HAP-1 (cell line): Measurements from ENCODE around the gene TIGD1.

Experiments
- DNase-seq, 2 experiments: peaks; one replicate each; pipeline ENCODE4 v3.0.0-alpha.2; 2016 to 2020; ENCODE audit warnings: low spot score in 2 of 2
- H3K27me3 ChIP-seq: fragments of 250-450 bp; sonication (Bioruptor Pico); 2 replicates; pipeline ENCODE4 v1.5.1; 2020; ENCODE audit warnings: low read depth, mild to moderate bottlenecking, moderate library complexity
- H3K36me3 ChIP-seq: fragments of 250-450 bp; sonication (Bioruptor Pico); replicated peaks from 2 replicates; pipeline ENCODE4 v1.5.1; 2020; ENCODE audit warnings: mild to moderate bottlenecking
- H3K4me1 ChIP-seq: fragments of 250-450 bp; sonication (Bioruptor Pico); 2 replicates; pipeline ENCODE4 v1.5.1; 2020; ENCODE audit warnings: mild to moderate bottlenecking
- H3K4me3 ChIP-seq: fragments of 250-450 bp; sonication (Bioruptor Pico); 2 replicates; pipeline ENCODE4 v1.5.1; 2020; ENCODE audit warnings: mild to moderate bottlenecking, moderate library complexity
- H3K9me3 ChIP-seq: fragments of 250-450 bp; sonication (Bioruptor Pico); 2 replicates; pipeline ENCODE4 v1.5.1; 2020; ENCODE audit warnings: mild to moderate bottlenecking, moderate library complexity
- in situ Hi-C: fragments of 300-500 bp; cut with MboI; formaldehyde crosslinking; loops from 3 replicates; pipeline ENCODE4 v1.14.3; 2020; ENCODE audit warnings: low sequenced_read_pairs, inconsistent platforms, mixed read lengths

TIGD1 gene

GRCh38 chr2:232550354-232551249, at the start of gene TIGD1, which contains the start of gene EIF4E2:
TIGD1 (minus strand) TSS chr2:232550557; CDS start chr2:232549882, 675 bp downstream.
EIF4E2 (plus strand) TSS chr2:232550689; CDS start chr2:232550725, 36 bp downstream.
- Histone ChIP-seq H3K4me1 (peaks cover 11% of the 10 kb centered on the region), H3K4me3 (peak within 1 kb of the TSS; percentile 93), H3K27me3 (no peaks in the 10 kb centered on the region), H3K36me3 (peaks cover 27% of the 10 kb centered on the region), H3K9me3 (peaks cover 3% of the 10 kb centered on the region; the same call in 1 of the 2 replicates)
- in situ Hi-C loops = no loop called here
- peak; percentile 85 to 95 for DNase-seq

- in situ Hi-C loops = no loop called here
- no peak for DNase-seq
- Histone ChIP-seq H3K4me3 (no peak overlapping the region), H3K36me3 (no peaks in the 10 kb centered on the region), H3K9me3 (no peaks in the 10 kb centered on the region), H3K4me1 (no peaks in the 10 kb centered on the region), H3K27me3 (no peaks in the 10 kb centered on the region)
Measured at GRCh38 chr2:232598293-232598692, 47.9 kb upstream of the TIGD1 start.

- Histone ChIP-seq H3K4me1 (no peaks in the 10 kb centered on the region), H3K9me3 (no peaks in the 10 kb centered on the region), H3K36me3 (no peaks in the 10 kb centered on the region), H3K4me3 (no peak overlapping the region), H3K27me3 (no peaks in the 10 kb centered on the region)
- DNase-seq = no peak
- in situ Hi-C loops = no loop called here
Measured at GRCh38 chr2:232597362-232598079, 47.2 kb upstream of the TIGD1 start.

- no peaks in the 10 kb centered on the region for H3K36me3 ChIP-seq
- no peak overlapping the region for H3K4me3 ChIP-seq
- DNase-seq = no peak
- no peaks in the 10 kb centered on the region for H3K27me3 ChIP-seq
- in situ Hi-C loops = no loop called here
- H3K4me1 ChIP-seq = peaks cover 9% of the 10 kb centered on the region
- H3K9me3 ChIP-seq = no peaks in the 10 kb centered on the region
Measured at GRCh38 chr2:232593982-232594381, 43.6 kb upstream of the TIGD1 start.

GRCh38 chr2:232592772-232593395, 42.5 kb upstream of the TIGD1 start:
- Histone ChIP-seq H3K4me3 (no peak overlapping the region), H3K4me1 (peaks cover 9% of the 10 kb centered on the region), H3K36me3 (no peaks in the 10 kb centered on the region), H3K27me3 (no peaks in the 10 kb centered on the region), H3K9me3 (no peaks in the 10 kb centered on the region)
- in situ Hi-C loops = no loop called here
- no peak for DNase-seq

- in situ Hi-C loops = no loop called here
- Histone ChIP-seq H3K4me3 (no peak overlapping the region), H3K4me1 (peaks cover 9% of the 10 kb centered on the region), H3K27me3 (no peaks in the 10 kb centered on the region), H3K36me3 (no peaks in the 10 kb centered on the region), H3K9me3 (no peaks in the 10 kb centered on the region)
- DNase-seq = no peak
Measured at GRCh38 chr2:232588680-232589585, 38.6 kb upstream of the TIGD1 start.

- Histone ChIP-seq H3K4me3 (no peak overlapping the region), H3K4me1 (peaks cover 9% of the 10 kb centered on the region), H3K9me3 (no peaks in the 10 kb centered on the region), H3K27me3 (no peaks in the 10 kb centered on the region), H3K36me3 (no peaks in the 10 kb centered on the region)
- in situ Hi-C loops = no loop called here
- no peak for DNase-seq
Measured at GRCh38 chr2:232588031-232588430, 37.7 kb upstream of the TIGD1 start.

GRCh38 chr2:232587512-232587911, 37.2 kb upstream of the TIGD1 start:
- Histone ChIP-seq H3K4me1 (peaks cover 9% of the 10 kb centered on the region), H3K9me3 (no peaks in the 10 kb centered on the region), H3K27me3 (no peaks in the 10 kb centered on the region), H3K36me3 (no peaks in the 10 kb centered on the region), H3K4me3 (no peak overlapping the region)
- in situ Hi-C loops = no loop called here
- DNase-seq = no peak

GRCh38 chr2:232586943-232587505, 36.7 kb upstream of the TIGD1 start:
- Histone ChIP-seq H3K4me3 (no peak overlapping the region), H3K4me1 (peaks cover 9% of the 10 kb centered on the region), H3K27me3 (no peaks in the 10 kb centered on the region), H3K36me3 (no peaks in the 10 kb centered on the region), H3K9me3 (no peaks in the 10 kb centered on the region)
- in situ Hi-C loops = no loop called here
- DNase-seq = no peak

GRCh38 chr2:232584238-232584637, 33.9 kb upstream of the TIGD1 start:
- H3K27me3 ChIP-seq = no peaks in the 10 kb centered on the region
- DNase-seq = no peak
- no peak overlapping the region for H3K4me3 ChIP-seq
- in situ Hi-C loops = no loop called here
- H3K9me3 ChIP-seq = no peaks in the 10 kb centered on the region
- no peaks in the 10 kb centered on the region for H3K4me1 ChIP-seq
- peaks cover 10% of the 10 kb centered on the region; the same call in 1 of the 2 replicates for H3K36me3 ChIP-seq

GRCh38 chr2:232581725-232582124, 31.4 kb upstream of the TIGD1 start:
- H3K4me1 ChIP-seq = no peaks in the 10 kb centered on the region
- no peaks in the 10 kb centered on the region for H3K27me3 ChIP-seq
- H3K36me3 ChIP-seq = peaks cover 10% of the 10 kb centered on the region; the same call in 1 of the 2 replicates
- H3K9me3 ChIP-seq = no peaks in the 10 kb centered on the region
- H3K4me3 ChIP-seq = no peak overlapping the region
- in situ Hi-C loops = no loop called here
- DNase-seq = no peak

GRCh38 chr2:232580648-232580981, 30.3 kb upstream of the TIGD1 start:
- H3K4me1 ChIP-seq = no peaks in the 10 kb centered on the region; the same call in 1 of the 2 replicates
- no peak for DNase-seq
- no peak overlapping the region for H3K4me3 ChIP-seq
- H3K27me3 ChIP-seq = no peaks in the 10 kb centered on the region
- H3K9me3 ChIP-seq = no peaks in the 10 kb centered on the region
- in situ Hi-C loops = no loop called here
- peaks cover 14% of the 10 kb centered on the region; the same call in 1 of the 2 replicates for H3K36me3 ChIP-seq

- no peak for DNase-seq
- in situ Hi-C loops = no loop called here
- Histone ChIP-seq H3K27me3 (no peaks in the 10 kb centered on the region), H3K36me3 (peaks cover 20% of the 10 kb centered on the region; the same call in 1 of the 2 replicates), H3K4me1 (no peaks in the 10 kb centered on the region; the same call in 1 of the 2 replicates), H3K9me3 (no peaks in the 10 kb centered on the region), H3K4me3 (no peak overlapping the region)
Measured at GRCh38 chr2:232578626-232579025, 28.3 kb upstream of the TIGD1 start.
